ENCODE measurements around the gene NFKBIL1. TPM values are rescaled to one million over a fixed set of nuclear protein-coding genes. Genes with fewer than 3 reads are reported as not detected.
"Not testable (repeated sequence)": the region's sequence is repeated elsewhere in the genome, so short reads cannot be mapped to it uniquely, and the experiment has no call there.

The NFKBIL1 gene
- polyA plus RNA-seq, 3 donors: 17.6 to 19.3 (median 19.1) TPM

- DNase-seq (ENCODE audit: low read depth in 3 of 3, low spot score in 2 of 3): no peak
Measured at GRCh38 chr6:31534011-31534410, 13.4 kb upstream of the NFKBIL1 start.

DNA sequence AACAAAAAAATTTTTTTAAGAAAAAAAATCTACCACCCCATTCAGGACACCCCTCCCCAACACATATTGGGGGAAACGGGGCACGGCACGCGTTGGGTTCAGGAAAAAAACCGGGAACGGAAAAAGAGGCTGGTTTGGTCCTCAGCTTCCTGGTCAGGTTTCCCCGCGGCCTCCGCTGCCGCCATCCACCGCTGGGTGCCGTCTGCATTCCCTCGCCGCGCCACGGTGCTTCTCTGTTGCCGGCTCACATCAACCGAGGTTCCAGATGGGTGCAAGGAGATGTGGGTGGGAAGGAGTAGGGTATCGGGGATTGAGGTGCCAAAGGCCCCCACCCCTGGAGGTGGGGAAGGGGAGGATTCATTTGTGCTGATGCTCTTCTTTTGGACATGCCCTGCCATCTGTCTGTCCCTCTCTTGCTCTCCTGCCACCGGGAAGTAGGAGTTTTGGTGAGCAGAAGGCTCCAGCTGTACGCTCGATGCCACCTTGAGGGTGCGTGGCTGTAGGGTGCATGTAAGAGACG is 12.8 kb upstream of the NFKBIL1 start:
- DNase-seq (ENCODE audit: low read depth in 3 of 3, low spot score in 2 of 3): no peak

GRCh38 chr6:31535538-31536324 is 11.7 kb upstream of the NFKBIL1 start:
- no peak for DNase-seq (ENCODE audit: low read depth in 3 of 3, low spot score in 2 of 3)

GRCh38 chr6:31538805-31539400 is 8.5 kb upstream of the NFKBIL1 start:
- DNase-seq (ENCODE audit: low read depth in 3 of 3, low spot score in 2 of 3): no peak

GRCh38 chr6:31540640-31541039 is 6.8 kb upstream of the NFKBIL1 start:
- DNase-seq (ENCODE audit: low read depth in 3 of 3, low spot score in 2 of 3): no peak

DNA sequence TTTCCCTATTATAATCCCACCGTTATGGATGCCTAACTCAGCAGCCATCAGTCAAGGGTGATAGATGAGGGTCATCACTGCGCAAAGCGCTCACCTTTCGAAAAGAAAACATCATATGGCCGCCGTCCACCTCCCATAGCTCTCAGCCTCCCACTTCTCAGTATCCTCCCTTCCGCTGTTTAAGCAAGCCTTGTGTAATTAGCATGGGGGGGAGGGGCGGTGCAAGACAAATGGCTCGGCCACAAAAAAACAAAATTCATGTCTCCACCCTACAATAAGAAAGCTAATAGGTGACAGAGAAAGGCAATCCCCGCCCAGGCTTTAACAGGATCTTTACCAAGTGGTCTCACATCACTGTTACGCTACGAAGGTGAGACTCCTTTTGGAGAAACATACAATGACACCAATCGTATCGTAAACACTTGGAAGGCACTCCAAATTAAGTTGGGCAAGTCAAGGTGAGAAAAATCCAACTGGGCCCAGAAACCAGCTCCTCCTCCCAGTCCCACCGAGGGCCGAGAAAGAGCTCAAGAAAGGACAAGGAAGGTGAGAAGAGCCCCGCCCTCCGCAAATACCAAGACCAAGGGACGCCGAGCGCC is 6.2 kb upstream of the NFKBIL1 start:
- peak in 1 of 3 donors; percentile 29 for DNase-seq (ENCODE audit: low read depth in 3 of 3, low spot score in 2 of 3)

GRCh38 chr6:31541658-31542521 is 5.5 kb upstream of the NFKBIL1 start, which contains the start of gene DDX39B:
Gene DDX39B, minus strand, starts transcription at chr6:31542003. Its CDS starts 1,471 bp downstream, at chr6:31540532.
- DNase-seq (ENCODE audit: low read depth in 3 of 3, low spot score in 2 of 3): peak; percentile 95 to 99 (median 97)

GRCh38 chr6:31543639-31544038 is 3.8 kb upstream of the NFKBIL1 start:
- no peak for DNase-seq (ENCODE audit: low read depth in 3 of 3, low spot score in 2 of 3)

DNA sequence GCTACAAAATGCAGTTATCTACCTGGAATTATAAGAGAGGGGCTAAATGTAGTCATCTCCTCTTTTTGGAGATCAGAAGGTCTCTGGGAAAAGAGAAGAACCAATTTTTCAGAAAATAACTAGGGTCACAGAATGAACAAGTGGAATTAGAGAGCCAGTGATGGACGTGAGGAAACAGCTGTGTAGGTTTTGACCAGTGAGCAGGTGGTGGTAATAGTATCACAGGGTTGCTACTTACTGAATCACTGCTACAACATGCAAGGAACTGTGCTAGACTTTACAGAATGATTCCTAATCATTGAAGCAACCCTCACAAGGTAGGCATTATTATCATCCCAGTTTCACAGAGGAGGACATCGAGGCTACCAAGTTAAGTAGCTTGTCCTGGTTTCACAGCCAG is 2.7 kb upstream of the NFKBIL1 start:
- no peak for DNase-seq (ENCODE audit: low read depth in 3 of 3, low spot score in 2 of 3)

- no peak for DNase-seq (ENCODE audit: low read depth in 3 of 3, low spot score in 2 of 3)
Measured at GRCh38 chr6:31545291-31545690, 2.1 kb upstream of the NFKBIL1 start.

DNA sequence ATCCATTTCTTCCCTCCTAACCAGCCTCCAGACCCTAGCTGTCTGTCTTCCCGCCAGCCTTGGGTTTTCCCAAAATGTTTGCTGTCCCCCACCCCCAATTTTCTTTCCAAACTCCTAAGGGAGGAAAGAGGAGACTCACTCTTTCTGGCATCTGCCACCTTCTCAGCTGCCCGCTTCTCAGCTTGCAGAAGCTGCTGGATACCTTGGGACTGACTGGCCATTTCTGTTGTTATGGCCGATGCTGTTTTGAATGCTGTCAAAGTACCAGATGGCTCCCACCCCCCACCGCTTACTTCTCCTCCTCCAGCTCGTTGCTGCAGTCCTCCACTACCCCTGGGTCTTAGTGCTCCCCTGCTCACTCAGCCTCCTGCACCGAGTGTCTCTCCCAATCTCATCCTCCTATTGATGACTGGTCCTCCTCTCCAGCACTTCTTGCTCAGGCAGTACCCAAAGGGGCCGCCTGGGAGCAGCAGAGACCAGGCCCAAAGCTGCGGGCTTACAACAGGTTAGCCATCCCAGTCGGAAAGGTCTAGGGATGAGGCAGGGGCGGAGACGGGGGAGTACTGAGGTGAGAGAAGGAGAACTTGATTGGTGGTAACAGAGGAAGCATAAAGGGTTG is 960 bp upstream of the NFKBIL1 start, which contains the start of gene ATP6V1G2:
ATP6V1G2 (minus strand) TSS at position 270 of the 619 bp plus-strand sequence; CDS start at position 221, 49 bp downstream.
- peak; percentile 73 to 80 (median 75) for DNase-seq (ENCODE audit: low read depth in 3 of 3, low spot score in 2 of 3)

- DNase-seq (ENCODE audit: low read depth in 3 of 3, low spot score in 2 of 3): no peak
Measured at GRCh38 chr6:31547727-31548543, 527 bp downstream of the NFKBIL1 start.

- no peak for DNase-seq (ENCODE audit: low read depth in 3 of 3, low spot score in 2 of 3)
Measured at GRCh38 chr6:31548544-31548873, 1.1 kb downstream of the NFKBIL1 start.

DNA sequence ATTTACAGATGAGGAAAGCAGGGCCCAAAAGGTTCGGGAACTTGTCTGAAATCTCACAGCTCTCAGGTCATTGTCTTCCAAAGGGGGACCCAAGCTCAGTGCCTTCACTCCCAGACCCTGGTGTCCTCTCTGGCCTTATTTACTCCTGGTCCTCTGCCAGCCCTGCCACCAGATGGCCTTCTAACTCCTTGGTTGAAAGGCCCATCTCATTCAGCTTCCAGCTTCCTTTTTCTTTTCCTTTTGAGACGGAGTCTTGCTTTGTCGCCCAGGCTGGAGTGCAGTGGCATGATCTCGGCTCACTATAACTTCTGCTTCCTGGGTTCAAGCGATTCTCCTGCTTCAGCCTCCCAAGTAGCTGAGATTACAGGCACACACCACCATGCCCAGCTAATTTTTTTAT is 4.0 kb downstream of the NFKBIL1 start:
- DNase-seq (ENCODE audit: low read depth in 3 of 3, low spot score in 2 of 3): not testable (repeated sequence)

DNA sequence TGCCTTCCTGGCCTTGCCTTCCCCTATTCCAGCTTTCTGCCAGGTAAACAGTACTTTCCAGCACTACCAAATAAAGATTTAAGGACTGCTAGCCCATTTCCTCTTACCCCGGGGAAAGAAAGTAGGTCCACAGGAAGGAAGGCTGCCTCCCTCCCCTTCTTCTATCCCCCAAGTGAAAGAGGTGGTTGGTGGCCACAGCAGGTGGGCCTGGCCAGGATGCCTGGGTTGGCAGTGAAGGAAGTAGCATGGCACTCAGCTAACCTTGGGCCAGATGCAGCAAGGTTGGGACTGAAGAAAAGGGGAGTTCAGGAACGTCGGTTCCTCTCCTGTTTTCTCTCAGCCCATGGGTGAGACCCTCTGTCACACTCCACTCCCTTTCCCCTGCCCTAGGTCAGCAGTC is 8.9 kb downstream of the NFKBIL1 start:
- no peak for DNase-seq (ENCODE audit: low read depth in 3 of 3, low spot score in 2 of 3)

- DNase-seq (ENCODE audit: low read depth in 3 of 3, low spot score in 2 of 3): no peak
Measured at GRCh38 chr6:31557443-31558317, 10.3 kb downstream of the NFKBIL1 start.

DNA sequence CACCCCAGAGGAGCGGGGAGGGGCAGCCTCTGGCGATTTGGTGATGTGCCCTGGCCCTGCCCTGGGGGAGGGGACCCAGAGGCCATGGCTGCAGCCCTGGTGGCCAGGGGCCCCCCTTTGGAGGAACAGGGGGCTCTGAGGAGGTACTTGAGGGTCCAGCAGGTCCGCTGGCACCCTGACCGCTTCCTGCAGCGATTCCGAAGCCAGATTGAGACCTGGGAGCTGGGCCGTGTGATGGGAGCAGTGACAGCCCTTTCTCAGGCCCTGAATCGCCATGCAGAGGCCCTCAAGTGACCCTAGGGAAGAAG is 10.9 kb downstream of the NFKBIL1 start:
- DNase-seq (ENCODE audit: low read depth in 3 of 3, low spot score in 2 of 3): no peak
